Body of pancreas (tissue), 4 donors: ENCODE measurements around the gene CAMK2N2.

Experiments
- POLR2A ChIP-seq, 3 donors: fragments of 450-650 bp; IDR thresholded peaks; one replicate each; pipeline ENCODE4 v1.6.1; 2016; ENCODE audit warnings: antibody characterized with exemption in 3 of 3, mild to moderate bottlenecking in 2 of 3
- TF ChIP-seq, protein P1 (sequence below), 7 experiments: fragments of 450-650 bp in 4 of 7; fragments of 200-600 bp in 3 of 7; sonication (generic) in 3 of 7; IDR thresholded peaks; one replicate each; pipeline ENCODE4 v1.5.1; 2016 to 2019; ENCODE audit warnings: antibody characterized with exemption in 7 of 7

DNA sequence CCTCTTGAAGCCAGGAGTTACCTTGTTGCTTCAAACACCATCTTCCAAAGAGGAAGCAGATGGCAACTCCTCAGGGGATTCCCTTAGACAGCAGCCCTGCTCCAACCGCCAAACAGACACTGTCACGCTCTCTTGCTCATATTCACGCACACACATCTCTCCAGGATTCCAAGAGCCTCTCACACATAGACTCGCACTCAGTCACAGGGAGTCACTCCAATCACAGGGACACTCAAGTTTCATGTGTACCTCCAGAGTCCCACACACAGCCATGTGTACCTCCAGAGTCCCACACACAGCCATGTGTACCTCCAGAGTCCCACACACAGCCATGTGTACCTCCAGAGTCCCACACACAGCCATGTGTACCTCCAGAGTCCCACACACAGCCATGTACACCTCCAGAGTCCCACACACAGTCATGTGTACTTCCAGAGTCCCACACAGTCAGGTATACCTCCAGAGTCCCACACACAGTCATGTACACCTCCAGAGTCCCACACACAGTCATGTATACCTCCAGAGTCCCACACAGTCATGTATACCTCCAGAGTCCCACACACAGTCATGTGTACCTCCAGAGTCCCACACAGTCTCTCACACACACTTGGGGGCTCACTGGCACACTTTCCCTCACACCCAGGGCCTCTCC is 25.8 kb downstream of the CAMK2N2 start:
- TF ChIP-seq, protein P1, sequence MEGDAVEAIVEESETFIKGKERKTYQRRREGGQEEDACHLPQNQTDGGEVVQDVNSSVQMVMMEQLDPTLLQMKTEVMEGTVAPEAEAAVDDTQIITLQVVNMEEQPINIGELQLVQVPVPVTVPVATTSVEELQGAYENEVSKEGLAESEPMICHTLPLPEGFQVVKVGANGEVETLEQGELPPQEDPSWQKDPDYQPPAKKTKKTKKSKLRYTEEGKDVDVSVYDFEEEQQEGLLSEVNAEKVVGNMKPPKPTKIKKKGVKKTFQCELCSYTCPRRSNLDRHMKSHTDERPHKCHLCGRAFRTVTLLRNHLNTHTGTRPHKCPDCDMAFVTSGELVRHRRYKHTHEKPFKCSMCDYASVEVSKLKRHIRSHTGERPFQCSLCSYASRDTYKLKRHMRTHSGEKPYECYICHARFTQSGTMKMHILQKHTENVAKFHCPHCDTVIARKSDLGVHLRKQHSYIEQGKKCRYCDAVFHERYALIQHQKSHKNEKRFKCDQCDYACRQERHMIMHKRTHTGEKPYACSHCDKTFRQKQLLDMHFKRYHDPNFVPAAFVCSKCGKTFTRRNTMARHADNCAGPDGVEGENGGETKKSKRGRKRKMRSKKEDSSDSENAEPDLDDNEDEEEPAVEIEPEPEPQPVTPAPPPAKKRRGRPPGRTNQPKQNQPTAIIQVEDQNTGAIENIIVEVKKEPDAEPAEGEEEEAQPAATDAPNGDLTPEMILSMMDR (IDR thresholded peaks at IDR 0.05): no peak
- TF ChIP-seq POLR2A (IDR thresholded peaks at IDR 0.05): no peak
